Left ventricle myocardium superior (tissue), 1 donor: ENCODE results near the gene AUTS2. TPM values are rescaled to one million over a fixed set of nuclear protein-coding genes. Genes with fewer than 3 reads are reported as not detected.
A peak's percentile ranks its signal among the peaks of the same experiment; 100 is the strongest.

Source experiments
- ATAC-seq: fragments of 200-7000 bp; cut with Tn5 transposase; one replicate; pipeline ENCODE4 v1.9.1; 2020; ENCODE audit warnings: mild to moderate bottlenecking, moderate library complexity
- DNase-seq: peaks from one replicate; pipeline ENCODE4 v3.0.0-alpha.2; 2020
- intact Hi-C: fragments of 100-400 bp; cut with micrococcal nuclease; formaldehyde crosslinking; loops from one replicate; pipeline ENCODE4 v1.11.0; 2022
- total RNA-seq: library from RNA; stranded (reverse); fragmentation: NEBNext Ultra II Directional; extraction: Animal tissue kit (Norgen Biotek cat#: 25700); gene quantifications from one replicate; pipeline ENCODE4 v1.2.1, GENCODE V29; 2021
- donor health status: DM: no; HTN: yes; CAD: no; lungs with severe emphysema.

The AUTS2 gene
- total RNA-seq, 1 donor from 2014 or later, result 7.9 TPM

DNA sequence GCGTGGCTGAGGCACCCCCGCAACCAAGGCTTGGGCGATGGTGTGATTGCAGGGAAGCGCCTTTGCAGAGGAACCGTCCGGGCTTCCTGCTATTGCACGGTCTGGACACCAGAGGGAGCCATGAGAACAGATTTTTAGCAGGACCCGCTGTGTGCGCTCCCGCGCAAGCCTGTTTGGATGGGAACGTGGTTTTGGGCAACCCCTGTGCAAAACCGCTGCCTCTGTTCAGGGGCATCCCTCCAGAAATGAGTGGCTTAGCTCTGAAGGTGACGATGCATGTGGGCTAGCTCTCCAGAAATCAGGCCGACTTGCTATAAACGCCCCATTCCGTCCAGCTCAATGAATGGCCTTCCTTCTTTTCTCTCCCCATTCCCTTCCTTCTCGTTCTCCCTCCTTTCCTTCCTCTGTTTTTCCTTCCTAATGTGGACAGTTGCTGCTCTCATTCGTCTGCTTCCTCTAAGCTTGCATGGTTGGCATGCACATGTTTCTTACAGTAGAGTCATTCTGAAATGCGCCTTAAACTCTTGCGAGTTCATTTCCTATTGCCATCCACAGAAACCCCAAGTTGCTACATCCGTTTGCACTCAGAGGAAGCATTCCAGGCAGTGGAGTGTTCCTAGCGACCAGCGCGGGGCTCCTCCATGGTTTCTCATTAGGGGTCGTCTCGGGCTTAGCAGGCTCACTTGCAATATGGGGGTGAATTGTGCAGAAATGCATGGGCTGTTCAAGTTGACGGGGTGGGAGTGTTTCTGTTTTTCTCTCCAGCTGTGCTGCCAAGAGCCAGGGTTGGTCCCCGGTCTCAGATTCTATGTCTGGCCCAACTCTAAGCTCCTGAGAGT lies 1231.2 kb downstream of the AUTS2 start:
- intact Hi-C loops, result no loop called here
- DNase-seq (peak; percentile 74), ATAC-seq (peak; percentile 81)

DNA sequence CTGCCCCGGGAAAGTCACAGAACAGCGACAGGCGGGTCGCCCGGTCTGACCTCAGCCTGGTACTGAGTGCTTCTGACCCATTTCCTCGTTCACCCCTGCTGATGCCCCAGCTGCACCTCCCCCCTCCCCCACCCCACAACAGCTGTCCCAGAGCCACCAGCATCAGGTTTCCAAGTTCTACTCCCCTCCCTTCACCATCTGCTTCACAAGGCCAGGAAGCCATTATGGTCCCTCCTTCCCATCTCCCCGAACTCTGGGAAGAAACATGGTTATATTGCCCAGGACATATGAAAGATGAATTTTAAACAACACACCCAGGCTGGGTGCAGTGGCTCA lies 1231.8 kb downstream of the AUTS2 start:
- intact Hi-C loops, result no loop called here
- no peak for DNase-seq
- no peak for ATAC-seq

DNA sequence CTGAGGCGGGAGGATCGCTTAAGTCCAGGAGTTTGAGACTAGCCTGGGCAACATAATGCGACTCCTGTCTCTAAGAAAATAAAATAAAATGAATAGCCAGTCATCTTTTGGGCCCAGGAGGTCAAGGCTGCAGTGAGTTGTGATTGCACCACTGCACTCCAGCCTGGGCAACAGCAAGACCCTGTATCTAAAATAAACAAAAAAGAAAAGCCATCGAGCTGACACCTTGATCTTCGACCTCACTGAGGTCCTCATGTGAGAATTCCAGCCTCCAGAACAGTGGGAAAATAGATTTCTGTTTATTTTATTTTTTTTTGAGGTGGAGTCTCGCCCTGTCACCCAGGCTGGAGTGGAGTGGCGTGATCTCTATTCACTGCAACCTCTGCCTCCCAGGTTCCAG lies 1232.2 kb downstream of the AUTS2 start:
- no peak for DNase-seq
- intact Hi-C loops, result no loop called here

DNA sequence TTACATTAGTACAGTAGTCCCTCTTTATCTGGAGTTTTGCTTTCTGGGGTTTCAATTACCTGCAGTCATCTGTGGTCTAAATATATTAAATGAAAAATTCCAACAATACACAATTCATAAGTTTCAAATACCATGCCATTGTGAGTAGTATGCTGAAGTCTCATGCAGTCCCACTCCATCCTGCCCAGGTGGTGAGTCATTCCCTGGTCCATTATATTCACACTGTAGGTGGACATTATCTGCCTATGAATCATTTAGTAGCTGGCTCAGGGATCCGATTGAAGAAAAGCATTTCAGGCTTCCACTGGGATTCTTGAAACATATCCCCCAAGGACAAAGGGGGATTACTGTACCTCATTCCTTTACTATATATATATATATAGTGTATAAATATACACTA lies 1235.5 kb downstream of the AUTS2 start:
- intact Hi-C loops, result no loop called here
- DNase-seq, result no peak

More for the DNA sequence above, 1232.2 kb downstream of the AUTS2 start:
- ATAC-seq, result no peak

DNA sequence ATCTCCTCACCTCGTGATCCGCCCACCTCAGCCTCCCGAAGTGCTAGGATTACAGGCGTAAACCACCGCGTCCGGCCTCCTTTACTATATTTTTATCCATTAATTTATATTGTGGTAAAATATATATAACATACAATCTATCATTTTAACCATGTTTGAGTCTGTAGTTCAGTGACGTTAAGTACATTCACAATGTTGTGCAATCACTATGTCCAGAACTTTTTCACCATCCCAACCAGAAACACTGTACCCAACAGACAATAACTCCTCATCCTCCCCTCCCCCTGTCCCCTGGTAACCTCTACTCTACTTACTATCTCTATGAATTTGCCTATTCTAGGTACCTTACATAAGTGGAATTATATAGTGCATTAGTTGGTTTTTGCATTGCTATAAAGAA lies 1236.1 kb downstream of the AUTS2 start:
- no peak for DNase-seq
- no peak for ATAC-seq
- intact Hi-C loops, result no loop called here

More for the DNA sequence above, 1235.5 kb downstream of the AUTS2 start:
- no peak for ATAC-seq

DNA sequence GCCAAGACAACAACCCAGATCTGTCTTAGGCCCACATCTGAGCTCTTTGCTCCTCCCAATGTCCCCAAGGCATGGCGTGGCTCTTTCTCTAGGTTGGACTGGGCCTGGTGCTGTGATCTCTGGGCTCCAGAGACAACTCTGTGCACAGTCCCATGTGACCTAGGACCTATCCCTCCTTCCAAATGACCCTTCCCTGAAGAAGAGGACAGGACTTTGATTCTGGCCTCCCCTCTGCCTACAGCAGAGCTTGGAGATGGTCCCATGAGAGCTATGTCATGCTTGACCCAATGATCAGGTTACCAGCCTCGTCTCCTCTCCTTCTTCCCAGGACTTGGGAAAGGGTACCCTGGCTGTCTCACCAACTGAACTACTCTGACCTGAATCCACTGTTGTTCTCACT lies 1237.4 kb downstream of the AUTS2 start:
- no peak for ATAC-seq
- intact Hi-C loops, result no loop called here
- no peak for DNase-seq

DNA sequence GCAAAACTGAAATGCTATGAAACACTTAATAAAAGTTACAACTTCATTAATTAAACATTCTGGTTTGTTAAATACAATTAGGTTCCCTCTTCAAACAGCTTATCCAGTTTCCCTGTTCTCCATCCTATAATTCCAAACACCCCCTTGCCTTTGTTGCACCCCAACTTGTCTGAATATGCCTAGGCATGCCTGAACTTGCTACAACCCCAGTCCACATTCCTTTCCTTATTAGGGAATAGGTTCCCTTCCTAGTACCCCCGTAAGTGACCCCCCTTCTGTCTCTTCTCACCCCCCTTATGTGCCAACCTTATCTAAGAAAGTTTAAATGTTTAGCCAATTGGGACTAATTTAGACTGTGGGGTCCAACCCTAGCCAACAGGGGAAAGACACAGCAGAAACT lies 1238.0 kb downstream of the AUTS2 start:
- ATAC-seq (no peak), DNase-seq (no peak)
- intact Hi-C loops, result no loop called here

DNA sequence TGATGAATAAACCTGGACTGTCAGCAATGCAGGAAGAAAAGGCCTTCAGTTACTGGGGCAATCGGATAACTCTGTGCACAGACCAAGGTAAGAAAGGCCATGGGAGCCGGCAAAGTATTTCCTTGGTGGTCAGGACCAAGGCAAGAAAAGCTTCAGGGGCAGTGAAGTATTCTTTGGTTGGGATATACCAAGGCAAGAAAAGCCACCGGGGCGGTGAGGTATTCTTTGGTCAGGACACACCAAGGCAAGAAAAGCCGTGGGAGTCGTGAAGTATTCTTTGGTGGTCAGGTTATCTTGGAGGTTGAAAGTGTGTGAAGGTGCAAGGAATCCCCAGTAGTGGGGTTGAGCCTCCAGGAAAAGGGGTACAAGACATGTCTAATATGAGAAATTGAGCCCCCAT lies 1238.7 kb downstream of the AUTS2 start:
- intact Hi-C loops, result no loop called here
- DNase-seq (no peak), ATAC-seq (no peak)

DNA sequence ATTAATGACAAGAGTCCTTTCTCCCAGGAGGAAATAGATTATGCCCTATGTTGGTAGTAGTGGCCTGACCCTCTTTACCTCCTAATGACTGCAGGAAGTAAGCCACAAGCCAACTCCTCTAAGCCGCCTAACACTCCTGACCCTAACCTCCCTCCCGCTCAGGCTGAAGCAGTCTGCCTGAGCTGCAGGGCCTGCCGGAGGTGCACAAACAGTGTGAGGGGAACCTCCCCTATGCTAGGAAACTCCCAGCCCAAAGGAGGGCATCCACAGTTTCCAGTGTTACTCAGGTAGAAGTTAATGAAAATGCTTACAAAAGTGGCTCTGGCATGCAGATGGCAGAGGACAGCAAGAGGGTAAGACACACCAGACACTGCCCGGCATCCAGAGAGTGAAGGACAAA lies 1239.3 kb downstream of the AUTS2 start:
- ATAC-seq, result no peak
- intact Hi-C loops, result no loop called here
- DNase-seq, result no peak

DNA sequence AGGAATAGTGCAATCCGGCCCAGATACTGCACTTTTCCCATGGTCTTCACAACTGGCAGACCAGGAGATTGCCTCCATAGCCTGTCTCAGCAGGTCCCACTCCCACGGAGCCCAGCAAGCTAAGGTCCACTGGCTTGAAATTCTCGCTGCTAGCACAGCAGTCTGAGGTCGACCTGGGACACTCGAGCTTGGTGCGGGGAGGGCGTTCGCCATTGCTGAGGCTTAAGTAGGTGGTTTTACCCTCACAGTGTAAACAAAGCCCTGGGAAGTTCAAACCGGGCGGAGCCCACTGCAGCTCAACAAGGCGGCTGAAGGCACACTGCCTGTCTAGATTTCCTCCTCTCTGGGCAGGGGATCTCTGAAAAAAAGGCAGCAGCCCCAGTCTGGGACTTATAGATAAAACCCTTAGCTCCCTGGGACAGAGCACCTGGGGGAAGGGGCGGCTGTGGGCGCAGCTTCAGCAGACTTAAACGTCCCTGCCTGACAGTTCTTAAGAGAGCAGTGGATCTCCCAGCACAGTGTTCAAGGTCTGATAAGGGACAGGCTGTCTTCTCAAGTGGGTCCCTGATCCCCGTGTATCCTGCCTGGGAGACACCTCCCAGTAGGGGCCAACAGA lies 1240.1 kb downstream of the AUTS2 start:
- ATAC-seq, result no peak
- no peak for DNase-seq
- intact Hi-C loops, result no loop called here
